Activated CD8-positive, alpha-beta memory T cell treated with anti-CD3 and anti-CD28 coated beads, Interleukin-2, amount 50 U/mL, for 24 hours (primary cell): ENCODE data around the gene SLIT1.

Experiments
- DNase-seq: peaks from one replicate; pipeline ENCODE4 v3.0.0-alpha.2; 2020; ENCODE audit errors: extremely low read depth

SLIT1 gene

DNA sequence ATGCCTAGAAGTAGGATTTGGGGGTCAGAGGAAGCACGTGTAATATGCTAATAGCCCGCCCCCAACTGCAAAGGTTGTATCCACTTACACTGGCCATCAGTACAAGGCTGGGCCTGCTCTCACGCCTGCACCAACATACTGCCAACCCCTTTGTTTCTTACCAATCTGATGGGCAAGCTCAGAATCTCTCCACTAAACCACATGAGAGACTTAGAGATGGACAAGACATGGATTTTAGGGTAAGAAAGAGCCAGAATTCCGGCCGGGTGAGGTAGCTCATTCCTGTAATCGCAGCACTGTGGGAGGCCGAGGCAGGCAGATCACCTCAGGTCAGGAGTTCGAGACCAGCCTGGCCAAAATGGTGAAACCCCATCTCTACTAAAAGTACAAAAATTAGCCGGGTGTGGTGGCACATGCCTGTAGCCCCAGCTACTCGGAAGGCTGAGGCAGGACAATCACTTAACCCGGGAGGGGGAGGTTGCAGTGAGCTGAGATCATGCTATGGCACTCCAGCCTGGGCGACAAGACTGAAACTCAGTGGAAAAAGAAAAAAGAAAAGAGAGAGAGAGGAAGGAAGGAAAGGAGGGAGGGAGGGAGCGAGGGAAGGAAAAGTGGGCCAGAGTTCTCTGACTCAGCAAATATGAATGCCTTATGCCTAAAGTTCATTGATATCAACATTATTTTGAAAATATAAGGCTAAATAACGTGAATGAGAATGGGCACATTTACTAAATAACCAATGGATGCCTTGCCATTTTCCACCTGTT is 162.2 kb downstream of the SLIT1 start:
- DNase-seq = no peak

DNA sequence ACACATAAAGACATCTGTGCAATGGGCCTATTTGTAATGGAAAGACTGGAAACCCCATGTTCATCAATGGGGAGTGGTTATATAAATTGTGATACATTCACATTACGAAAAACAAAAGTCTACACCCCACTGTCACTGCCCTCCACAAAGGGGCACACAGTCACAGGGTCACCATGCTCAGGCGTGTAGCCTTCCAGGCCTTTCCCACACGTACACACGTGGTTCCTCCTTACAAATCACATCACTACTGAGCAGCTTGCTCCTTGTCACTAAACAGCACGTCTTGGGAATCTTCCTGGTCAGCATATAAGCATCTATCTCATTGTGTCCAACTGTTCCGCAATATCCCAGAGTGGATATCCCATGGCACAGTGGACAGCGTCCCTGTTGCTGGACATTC is 163.1 kb downstream of the SLIT1 start:
- DNase-seq = no peak

DNA sequence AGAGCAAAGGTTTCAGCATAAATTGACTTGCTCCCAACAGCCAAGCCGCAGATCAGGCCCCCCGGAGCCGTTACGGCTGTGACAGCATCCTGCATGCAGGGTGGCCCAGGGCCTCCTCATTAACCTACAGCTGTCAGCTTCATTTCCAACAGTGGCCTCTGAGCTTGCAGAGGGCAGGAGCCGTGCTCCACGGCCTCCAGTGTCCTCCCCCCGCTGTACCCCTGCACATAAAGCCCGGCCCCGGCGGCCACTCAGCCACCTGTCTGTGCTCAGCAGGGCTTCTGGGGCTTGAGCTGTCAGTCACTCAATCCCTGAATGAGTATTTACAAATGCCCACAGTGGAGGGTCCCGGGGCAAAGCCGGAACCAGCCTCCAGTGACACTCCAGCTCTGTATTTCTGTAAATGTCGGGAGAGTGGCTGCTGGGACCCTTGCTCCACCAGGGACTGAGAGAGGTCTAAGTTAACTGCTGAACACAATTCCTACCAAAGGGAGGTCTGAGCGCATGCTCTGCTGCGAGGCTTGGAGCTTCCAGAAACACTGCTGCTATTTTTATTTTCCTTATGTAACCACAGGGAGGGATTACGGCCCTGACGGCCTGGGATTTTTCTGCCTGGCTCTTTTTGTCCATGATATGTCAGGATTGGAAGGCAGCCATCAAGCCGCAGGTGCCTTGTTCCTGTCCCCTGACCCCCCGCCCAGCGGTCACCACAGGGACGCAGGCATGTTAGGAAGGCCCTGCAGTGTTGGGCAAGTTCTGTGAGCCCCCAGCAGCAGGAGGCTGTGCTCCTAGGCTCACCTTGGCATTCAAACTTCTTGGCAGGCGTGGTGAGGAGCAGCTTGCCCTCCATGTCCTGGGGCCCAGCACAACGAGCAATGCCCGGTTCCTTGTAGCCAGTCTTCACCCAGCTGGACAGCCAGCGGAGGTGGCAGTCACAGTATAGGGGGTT is 165.0 kb downstream of the SLIT1 start:
- DNase-seq = no peak

DNA sequence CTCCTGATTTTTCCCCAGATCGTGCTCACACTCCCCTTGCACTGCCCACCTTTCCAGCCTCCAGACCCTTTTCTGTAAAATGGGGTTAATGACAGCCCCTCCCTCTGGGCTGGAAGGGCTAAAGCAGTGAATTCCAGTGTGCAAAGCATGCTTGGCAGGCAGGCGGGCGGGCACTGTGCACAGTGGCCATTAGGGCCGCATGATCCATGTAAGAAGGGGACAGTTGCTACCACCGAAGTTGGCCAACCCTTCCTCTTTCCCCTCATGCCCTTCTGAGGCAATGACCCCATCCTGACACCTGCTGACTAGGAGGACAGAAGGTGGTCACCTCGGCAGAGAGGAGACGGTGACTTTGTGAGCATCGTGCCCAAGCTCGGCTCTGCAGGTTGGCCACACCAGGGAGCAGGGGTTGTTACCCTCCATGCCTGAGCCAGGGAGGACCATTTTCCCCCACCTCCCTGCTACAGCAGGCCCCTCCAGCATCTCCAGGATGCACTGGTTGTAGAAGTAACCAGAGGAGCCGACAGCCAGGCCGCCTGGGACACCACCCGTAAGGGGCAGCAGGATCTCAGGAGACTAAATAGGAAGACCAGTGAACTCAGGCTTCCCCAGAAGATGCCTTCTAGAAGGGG is 166.4 kb downstream of the SLIT1 start:
- DNase-seq = no peak

DNA sequence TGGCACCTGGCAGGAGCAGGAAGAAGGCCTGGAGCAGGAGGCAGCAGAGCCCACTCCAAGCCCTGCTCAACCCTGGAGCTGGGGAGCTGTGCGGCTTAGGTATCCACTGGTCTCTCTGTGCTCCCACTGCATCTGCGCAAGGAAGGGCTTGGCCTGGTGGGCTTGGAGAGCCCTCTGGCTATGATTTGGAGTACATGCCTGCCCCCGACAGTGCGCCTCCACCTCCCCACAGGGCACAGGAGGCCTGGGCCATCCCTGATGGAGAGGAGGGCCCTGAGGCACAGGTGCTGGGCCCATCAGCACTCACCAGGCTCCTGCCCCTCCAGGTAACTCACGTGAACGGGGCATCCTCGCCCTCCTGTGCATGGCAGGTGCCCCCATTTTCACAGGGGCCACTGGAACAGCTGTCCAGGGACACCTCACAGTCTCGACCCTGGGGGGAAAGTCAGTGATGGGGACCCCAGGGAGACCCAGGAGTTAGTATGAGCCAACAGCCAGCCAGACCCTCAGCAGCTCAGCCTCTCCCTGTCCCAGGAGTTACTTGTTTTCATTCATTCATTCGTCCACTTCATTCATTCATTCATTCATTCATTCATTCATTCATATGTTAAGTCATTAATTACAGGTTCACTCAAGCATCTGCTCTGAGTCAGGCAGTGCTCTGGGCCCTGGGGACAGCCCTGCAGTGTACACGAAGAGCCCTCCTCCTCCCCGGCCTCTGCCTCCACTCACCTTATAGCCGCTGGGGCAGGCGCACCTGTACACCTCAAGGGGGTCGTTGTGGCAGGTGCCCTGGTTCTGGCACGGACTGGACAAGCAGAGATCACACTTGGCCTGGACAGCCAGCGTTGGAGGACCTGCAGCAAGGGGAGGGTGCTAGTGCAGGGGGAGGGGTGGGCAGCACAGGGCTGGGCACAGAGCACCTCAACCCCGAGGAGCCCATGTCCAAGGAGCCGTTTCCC is 167.2 kb downstream of the SLIT1 start:
- no peak for DNase-seq

DNA sequence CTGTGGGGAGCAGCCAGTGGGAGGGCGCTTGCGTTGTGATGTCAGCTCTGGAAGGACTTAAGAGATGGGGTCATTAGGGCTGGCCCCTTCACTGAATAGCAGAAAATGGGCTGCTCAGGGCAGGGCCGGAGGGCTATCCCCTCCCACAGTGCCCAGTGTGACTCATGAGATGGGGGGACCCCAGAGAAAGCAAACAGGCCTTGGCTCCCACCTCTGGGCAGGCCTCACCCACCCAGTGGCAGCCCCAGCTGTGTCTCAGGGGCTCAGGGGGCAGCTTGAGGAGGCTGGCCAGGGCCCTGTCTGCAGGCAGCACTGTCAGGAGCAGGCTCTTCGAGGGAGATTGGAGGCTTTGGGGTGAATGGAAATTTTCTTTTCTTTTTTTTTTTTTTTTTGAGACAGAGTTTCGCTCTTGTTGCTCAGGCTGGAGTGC is 168.3 kb downstream of the SLIT1 start:
- DNase-seq = no peak

DNA sequence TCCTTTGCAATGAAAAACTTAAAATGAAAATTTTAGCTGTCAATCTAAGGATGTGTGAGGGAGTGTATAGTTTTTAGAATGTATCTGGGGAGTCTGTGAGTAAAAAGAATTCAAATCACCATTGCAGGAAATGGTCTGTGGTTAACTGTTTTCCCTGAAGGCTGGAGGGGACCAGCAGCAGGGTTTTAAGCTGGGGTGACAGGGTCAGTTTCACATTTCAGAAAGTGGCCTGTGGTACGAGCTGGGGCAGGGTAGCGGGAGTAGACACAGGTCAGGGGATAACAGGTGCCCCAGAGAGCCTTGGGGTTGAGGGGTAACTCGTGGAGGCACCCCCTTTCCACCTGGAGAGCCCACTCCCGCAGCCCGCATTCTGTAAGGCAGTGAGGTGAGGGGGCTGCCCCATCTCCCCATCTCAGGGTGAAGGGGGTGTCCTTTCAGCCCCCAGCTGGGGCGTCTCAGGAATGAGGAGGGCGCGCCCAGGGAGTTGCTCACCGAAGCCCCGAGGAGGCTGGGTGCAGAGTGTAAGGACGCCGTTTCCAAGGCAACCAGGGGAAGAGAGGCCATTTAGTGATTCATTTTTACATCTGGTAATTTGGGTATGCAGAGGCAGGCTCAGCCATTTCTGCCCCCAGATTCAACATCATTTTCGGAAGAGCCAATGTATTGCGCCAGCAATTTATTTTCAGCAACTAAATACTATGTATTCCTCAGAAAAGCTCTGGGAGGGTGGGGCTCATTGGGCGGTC is 168.9 kb downstream of the SLIT1 start:
- DNase-seq = no peak

DNA sequence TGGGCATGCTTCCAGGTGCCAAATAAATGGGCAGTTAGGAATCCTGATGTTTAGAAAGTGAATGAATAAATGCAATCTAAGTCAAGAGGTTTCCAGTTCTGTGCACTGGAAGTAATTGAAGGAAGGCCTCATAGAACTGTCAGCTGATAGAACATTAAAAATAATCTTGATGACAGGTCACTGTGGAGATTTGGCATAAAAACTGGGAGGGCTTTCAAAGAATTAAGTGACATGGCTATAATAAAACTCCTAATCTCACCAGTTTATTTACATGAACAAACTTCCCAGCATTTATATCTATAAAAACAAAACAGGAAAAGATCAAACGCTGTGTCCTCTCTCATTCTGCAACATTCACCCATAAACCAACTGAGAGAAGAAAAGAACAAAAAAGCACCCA is 170.5 kb downstream of the SLIT1 start:
- DNase-seq = no peak

DNA sequence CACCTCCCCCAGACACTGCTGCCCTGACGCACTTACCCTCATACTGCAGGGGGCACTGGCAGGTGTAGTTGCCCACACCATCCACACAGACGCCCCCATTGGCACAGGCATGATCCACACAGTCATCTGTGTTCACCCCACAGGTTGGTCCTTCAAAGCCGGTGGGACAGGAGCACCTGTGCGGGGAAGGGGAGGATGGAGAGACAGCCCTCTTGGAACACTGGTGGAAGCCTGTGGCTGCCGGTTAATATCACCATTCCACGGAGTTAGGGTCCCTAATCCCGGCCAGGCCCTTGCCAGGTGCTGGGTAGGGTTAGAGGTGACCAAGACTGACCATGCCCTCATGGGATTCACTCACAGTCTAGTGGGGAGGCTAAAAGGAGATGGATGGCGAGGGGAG is 171.8 kb downstream of the SLIT1 start:
- DNase-seq = no peak

DNA sequence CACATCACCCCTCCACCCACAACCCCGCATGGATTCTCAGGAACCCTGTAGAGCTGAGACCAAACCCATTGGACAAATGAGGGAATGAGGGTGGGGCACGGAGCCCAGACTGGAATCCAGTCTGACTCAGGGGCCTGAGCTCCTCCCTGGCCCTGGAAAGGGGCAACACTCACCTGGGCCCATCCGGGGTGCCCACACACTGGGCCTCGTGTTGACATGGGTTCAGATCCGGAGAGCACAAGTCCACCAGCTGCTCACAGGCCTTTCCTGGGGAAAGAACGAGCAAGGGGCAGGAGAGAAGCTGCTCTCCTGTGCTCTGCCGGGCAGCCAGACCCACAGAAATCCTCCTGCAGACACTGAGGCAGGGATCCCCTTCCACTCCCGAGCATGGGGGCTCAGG is 172.2 kb downstream of the SLIT1 start:
- no peak for DNase-seq

DNA sequence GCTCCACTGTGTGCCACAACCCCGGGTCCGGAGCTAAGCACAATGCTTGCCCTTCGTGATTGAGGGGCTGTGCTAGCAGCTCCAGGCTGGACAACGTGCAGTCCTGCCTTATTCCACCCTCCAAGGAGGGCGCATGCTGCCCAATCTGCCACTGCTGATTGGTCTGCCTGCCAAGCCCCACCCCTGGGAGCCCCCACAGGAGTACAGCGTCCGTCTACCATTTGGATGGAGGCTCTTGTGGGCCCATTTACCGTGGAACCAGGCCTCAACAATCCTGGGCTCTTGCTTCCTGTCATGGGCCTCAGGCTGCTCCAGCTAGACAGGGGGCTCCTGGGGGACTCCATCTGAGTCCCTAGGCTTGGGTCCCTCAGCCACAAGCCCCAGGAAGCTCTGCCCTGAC is 173.3 kb downstream of the SLIT1 start:
- no peak for DNase-seq

DNA sequence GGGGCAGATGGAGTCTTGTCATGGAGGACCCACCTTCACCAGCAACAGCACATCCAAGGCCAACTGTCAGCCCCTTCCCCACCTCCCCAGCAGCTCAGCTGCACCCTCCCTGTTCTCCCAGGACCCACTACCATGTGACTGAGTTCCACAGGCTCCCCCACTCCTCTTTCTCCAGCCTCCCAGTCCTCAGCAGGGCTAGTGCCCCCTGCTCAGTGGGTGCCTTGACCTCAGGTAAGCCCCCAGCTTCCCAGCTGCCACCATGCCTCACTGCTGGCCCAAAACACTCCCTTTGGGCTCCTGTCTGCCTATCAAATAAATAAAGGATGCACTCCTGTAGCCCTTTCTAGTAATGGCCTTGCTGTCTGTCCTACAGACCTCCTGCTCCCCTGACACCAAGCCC is 174.4 kb downstream of the SLIT1 start:
- DNase-seq = no peak

DNA sequence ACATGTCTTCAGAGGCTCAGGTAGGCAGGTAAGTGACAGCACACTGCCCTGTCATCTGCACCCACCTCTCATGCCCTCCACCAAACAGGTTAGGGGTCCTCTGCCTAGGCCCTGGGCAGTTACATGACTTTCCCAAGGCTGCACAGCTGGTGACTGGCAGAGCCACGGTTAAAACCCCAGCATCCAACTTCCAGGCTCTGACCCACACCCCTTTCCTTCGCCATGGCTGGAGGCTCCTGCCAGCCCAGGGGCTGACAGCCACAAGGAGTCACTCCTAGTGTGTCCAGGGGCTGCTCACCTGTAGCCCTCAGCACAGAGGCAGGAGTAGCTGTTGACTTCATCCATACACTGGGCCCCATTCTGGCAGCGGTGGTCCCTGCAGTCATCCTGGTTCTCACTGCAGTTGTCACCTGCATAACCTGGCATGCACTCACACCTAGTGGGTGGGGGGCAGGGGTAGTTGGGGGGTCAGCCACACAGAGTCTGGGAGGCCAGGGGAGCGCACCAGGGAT is 175.0 kb downstream of the SLIT1 start:
- DNase-seq = no peak

DNA sequence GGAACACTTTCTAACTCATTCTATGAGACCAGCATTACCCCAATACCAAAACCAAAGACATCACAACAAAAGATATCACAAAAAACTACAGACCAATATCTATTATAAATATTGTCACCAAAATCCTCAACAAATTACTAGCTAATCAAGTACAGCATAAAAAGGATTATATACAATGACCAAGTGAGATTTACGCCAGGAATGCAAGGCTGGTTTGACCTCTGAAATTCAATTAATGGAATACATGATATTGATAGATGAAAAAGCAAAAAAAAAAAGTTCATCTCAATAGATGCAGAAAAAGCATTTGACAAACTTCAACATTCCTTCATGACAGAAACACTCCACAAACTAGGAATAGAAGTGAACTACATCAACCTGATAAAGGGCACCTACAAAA is 178.3 kb downstream of the SLIT1 start:
- DNase-seq = no peak

DNA sequence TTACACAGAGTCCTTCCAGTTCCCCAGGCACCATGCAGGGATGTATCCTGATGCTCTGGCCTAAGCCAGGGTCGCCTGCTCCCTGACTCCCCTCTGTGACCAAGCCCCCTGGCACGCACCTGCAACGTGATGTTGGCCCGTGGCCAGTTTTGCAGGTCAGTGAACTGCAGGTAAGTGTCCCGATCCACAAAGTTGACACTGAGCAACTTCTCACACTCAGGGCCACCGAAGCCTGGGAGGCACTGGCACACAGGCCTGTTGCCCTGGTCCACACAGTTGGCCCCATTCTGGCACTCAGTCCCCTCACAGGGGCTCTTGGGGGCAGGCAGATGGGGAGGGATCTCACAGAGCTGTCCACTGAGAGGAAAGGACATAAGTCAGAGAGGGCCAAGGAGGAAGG is 179.4 kb downstream of the SLIT1 start:
- DNase-seq = no peak

DNA sequence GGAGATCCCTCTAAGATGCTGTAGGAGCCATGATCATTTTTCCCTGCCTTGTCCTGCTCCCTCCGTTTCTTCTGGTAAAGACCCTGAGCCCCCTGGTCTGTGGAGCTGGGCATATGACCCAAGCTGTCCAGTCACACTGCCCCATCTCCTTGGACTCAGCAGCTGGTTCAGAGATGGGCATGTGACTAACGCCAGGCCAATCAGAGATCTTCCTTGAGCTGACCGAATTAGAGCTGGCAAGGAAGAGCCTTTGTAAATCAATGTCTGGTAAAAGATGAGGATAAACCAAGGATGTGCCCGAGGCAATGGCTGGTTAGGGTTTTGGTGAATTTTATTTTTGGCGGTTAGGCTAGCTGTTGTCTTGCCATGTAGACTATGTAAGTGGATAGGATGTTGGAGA is 180.4 kb downstream of the SLIT1 start:
- no peak for DNase-seq

DNA sequence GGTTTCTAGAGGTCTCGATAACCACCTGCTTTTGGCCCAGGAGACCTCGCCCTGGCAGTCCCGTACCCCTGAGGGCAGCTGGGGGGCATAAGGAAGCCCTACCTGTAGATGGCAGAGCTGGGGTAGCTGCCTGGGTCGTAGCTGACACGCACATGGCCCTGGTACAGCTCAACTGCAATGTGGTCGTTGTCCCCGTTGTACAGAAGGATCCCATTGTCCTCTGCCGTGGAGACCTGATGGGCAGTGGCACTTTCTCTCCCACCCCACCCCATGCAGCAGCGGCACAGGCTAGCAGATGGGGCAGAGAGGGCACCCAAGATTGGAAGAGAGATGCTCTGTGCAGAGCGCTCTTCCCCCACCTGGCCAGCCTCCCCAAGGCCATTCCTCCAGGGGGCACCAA is 181.2 kb downstream of the SLIT1 start:
- no peak for DNase-seq

DNA sequence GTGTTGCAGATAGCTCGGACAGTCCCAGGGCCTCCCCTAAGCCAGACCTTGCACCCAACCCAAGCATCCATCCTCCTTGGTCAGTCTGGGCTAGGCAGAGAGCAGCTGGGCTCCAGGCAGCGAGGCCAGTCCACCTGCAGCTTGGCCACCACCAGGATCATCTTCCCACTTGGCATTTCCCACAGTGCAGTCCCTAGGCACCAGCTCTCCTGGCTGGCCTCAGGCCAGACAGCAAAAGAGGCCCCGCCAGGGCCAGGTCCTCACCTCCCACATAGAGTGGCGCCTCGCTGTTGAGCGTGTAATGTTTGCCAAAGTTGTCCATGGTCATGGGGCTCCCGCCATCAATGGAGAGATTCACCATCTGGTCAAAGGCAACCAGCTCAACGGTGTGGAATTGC is 182.0 kb downstream of the SLIT1 start:
- DNase-seq = no peak

DNA sequence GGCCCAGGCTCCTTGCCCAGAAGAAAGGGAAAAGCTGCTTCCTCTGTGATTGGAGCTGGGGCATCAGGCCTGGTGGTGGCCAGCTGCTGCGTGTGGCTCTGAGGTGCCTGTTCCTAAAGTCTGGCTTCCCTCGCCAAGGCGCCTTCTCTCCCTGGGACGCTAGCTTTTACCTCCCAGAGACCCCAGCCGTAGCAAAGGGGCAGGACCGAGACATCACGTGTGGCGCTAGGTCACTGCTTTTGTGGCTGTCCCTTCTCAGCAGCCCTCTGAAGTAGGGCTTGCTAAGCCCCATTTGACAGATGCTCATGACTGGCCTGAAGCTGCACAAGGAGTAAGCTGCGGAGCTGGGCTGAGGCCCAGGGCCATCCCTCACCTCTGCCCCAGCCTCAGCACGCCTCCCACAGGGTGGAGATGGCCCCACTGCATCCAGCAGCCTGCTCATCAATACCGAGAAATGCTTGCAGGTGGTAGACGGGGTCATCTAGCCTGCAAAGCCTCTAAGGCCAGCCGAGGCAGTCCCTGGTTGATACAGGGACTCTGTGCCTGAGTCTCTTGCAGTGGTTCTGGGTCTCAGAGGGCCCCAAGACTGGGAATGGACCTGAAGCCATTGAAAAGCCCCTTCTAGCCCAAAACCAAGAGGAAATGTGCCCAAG is 182.5 kb downstream of the SLIT1 start:
- no peak for DNase-seq

DNA sequence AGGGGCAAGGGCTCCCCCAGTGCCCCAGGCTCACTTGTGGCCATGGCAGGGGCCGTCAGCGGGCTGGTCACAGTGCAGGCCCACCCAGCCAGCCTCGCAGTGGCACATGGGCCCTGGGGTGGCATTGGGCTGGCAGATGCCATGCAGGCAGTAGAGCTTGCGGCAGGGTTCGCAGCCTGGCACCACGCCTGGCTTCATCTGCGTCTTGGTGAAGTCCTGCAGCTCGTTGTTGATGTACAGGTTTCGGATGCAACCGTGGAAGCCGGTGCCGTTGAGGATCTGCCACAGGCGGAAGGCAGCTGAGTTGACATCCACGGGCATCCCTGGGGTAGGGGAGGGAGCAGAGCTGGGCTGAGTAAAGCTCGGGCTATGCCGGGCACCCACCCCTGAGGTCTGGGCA is 183.1 kb downstream of the SLIT1 start:
- DNase-seq = no peak
